NCI-H1092 (cell line): ENCODE measurements around the gene LMX1A.

ENCODE experiments used
- DNase-seq: peaks from one replicate; lab custom pipeline; 2025; lab: John Stamatoyannopoulos, UW

LMX1A gene

GRCh38 chr1:165265196-165265838 lies 91.2 kb downstream of the LMX1A start:
- no peak for DNase-seq

DNA sequence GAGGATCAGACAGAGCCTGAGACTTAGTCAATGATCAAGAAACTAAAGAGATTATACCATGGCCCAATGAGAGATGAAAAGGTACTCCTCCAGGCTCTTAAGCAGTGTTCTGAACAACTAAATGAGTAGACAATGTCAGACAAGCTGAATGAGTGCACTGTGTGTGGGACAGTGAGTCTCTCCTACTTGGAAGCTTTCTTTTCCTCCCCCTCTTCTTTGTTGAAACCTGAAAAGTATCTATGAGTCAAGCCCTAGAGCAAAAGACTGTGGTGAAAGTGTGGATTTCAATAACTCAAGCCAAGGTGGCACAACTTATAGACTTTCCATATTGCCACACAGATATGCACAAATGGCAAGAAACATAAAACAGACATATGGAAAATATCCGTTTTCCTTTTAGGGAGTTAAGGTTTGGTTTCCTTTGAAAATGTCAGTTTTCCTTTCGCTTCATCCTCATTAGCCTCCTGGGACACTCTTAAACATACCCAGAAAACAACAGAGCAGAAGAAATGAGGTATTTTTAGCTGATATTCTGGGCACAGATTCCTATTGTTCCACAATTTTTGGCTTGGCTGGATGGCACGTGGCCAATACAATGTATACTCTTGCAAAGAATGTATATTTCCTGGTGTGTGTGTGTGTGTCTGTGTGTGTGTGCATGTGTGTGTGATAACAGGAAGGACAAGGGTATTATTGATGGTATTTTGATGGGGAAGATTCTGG lies 96.6 kb downstream of the LMX1A start:
- no peak for DNase-seq

DNA sequence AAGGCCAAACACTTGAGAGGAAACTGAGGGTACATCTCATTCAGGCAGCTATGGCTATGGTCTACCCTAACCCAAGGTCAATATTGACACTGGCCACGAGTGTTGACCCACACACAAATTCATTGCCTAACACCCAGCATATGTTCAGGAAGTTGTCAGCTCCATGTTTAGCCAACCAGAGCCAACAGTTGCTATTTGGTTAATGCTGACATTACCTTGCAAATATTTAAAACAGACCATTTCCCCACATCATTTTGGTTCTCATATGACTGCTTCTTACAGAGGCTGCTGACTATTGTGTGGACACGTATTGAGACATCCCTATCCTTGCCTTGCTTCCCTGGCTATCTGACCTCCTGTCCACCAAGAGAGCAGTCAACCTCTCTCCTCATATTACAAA lies 97.3 kb downstream of the LMX1A start:
- DNase-seq = peak; percentile 36

GRCh38 chr1:165257969-165258459 lies 98.5 kb downstream of the LMX1A start:
- DNase-seq = peak; percentile 93

DNA sequence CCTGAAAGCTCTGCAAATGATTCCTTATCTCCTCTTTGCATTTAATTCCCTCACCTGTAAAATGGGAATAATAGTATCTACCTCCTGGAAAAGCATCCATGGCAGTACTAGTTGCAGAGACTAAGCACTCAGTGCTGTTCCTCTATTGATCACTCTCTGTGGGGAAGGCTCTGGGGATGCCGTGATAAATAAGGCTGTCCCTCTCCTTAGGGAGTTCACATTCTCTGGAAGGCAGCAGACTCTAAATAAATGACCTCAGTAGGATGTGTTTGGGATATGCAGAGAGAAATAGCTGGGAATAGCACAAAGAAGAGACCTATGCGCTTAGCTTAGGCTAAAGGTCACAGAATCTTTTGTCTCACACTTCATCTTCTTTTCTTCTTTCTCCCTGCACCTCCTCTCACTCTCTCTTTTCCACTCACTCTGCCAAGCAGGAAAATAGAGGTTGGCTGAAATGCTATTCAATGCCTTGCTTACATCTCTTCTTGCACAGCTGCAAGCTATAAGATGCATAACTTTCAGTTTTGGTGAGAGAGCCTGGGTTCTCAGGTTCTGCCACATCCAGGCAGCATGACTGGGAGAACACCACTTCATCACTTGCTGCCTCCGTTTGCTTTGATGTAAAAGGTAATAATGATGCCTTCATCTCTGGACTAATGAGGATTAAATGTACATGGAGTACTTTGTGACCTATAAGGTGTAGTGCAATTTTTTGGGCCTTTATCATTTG lies 101.5 kb downstream of the LMX1A start:
- no peak for DNase-seq

DNA sequence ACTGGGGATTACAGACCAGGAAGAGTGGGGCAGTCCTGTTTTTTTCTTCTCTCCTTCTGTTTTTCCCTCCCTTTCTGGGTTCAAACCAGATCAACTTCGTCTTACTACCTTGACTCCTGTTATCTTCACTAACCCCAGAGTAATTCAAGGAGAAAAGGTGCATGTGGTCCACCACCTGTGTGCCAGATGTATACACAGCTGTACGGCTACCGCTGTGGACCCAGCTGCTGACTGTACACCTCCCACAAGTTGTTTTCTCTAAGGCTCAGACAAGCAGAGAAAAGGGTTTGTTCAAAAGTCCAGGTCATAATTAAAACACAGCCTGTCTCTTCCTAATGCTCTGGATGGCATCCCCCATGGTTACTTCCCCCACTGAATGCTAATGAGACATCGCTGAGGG lies 102.1 kb downstream of the LMX1A start:
- DNase-seq = no peak

DNA sequence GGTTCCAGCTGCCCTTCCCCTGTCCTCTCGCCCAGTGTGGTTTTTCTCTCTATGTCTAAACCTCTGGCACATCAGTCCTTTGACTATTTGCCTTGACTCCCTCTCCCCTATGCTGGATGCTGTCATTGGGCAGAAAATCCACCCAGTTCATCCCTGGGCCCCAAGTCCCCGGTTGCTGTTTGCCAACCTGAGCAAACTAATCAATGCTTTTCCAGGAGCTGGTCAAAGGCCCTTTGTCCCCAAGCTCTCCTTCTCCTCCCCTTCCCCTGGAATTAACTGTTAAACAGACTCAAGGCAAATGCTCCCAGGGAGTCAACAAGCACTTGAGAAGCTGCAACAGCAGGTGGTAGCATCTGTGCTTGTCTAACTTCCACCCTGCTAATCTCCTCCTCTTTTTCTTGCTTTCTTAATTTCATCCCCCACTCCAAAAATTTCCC lies 102.7 kb downstream of the LMX1A start:
- DNase-seq = no peak

DNA sequence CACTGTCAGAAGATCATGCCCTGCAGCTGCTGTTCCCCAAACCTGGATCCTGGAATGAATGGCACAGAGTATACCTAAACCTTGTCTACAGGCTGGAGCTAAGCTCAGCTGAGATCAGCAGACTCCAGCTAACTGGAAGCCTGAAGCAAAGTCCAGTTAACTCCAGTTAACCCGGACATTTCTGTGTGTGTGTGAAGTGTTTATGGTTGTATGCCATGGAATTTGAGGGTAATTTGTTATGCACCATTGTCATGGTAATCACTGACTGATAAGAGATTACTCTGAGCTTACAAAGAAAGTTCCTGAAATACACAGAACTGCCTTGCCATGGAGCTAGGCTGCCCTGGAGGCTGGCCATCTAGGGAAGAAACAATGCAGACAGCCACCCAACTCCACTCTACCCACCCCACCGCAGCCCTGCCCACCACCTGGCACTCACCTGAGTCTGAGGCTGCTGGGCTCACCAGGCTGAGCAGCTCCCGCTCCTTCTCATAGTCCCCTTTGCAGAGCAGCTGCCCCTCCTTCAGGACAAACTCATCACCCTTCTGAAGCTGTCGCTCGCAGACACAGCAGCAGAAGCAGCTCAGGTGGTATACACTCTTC lies 107.4 kb downstream of the LMX1A start:
- DNase-seq = no peak

DNA sequence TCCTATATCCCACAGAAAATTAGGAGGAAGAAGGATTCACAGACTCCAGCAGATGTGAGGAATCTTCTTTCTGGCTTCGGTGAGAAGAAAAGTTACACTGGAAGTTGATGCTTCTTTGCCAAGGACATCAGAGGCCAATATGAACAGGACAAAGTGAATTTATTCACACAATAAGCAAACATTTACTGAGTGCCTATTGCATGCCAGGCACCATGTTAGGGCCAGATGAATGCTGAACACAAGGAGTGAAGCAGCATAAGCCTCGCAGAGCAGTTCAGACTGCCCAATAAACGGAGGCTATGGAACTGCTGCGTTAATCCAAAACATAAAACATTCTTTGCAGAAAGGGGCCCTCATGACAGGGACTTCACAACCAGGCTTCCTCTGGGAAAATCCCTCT lies 114.6 kb downstream of the LMX1A start:
- no peak for DNase-seq

GRCh38 chr1:165241321-165241720 lies 115.2 kb downstream of the LMX1A start:
- DNase-seq = no peak

- no peak for DNase-seq
Observed at GRCh38 chr1:165240492-165240891, 116.0 kb downstream of the LMX1A start.

DNA sequence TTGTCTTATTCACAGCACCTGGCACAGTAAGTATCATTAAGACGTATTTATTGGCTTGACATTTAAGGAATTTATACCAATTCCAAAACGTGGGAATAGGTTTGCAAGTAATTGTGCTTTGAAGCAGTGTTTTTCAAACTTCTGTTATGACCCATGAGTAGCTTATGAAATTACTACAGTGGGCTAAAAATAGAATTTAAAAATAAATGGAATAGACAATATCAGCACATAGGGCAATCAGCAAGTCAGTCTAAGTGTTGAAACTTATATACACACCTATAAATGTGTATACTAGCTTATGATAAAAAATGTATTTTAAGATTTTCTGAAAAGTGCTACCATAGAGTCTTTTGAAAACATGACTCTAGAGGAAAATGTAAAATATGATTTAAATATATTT lies 116.6 kb downstream of the LMX1A start:
- DNase-seq = no peak

GRCh38 chr1:165235777-165236291 lies 120.7 kb downstream of the LMX1A start:
- DNase-seq = peak; percentile 76

- DNase-seq = peak; percentile 46
Observed at GRCh38 chr1:165235155-165235776, 121.2 kb downstream of the LMX1A start.

GRCh38 chr1:165234149-165234548 lies 122.4 kb downstream of the LMX1A start:
- DNase-seq = no peak

DNA sequence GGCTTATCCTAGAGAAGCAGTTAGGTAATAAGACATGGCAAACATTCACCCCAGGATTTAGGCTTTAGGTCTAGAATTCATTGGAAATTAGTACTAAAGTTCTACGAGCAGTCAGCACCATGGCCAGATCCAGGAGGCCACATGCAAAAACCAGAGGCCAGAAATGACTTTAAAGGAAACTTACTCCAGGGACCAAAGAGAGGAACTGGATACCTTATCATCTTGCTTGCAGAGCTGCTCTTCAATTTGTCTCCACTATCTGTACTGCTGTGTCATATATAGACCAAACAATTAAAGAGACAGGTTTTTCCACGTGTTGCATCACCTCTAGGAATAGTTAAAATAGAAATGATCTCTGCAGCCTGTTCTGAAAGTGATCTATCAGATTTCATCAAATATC lies 127.8 kb downstream of the LMX1A start:
- DNase-seq = no peak

DNA sequence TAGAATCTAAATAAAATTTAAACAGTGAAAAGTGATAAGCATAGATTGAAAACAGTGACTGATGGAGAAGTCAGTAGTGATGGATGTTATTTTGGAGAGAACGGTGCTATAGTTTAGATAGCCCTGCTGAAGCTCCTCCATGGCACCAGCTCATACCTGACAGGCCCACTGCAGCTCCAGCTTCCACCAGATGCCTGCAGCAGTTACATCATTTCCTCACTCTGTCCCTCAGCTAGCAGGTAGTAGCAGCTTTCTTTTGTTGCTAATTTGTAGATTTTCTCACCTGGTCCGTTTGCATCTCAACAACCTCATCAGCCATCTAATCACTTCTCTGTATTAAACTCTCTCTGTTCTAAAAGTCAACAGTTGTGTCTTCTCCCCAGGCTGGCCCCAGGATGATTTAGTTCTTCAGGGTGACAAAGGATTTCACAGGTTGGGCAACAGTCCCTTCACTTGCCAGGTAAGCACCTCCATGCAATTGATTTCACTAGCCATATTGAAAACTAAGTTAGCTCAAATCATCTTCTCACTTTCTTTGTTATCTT lies 128.3 kb downstream of the LMX1A start:
- DNase-seq = no peak

DNA sequence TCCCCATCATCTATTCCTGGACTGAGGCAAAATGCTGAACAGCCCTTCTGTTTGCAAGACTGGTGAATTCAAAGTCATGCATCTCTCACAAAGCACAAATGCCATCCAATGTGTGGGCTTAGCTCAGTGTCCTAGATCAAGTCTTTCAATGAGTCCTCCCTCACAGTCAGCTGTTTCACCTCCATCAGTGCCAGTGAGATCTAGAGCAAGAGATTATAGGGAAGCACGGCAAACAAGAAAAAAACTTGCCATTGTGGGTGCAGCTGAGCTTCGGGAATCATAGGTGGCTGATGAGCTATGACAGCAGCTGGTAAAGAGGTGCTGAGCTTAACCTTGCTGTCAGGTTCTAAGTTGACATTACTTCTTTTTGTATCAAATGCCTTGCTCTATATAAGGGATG lies 130.2 kb downstream of the LMX1A start:
- DNase-seq = no peak

DNA sequence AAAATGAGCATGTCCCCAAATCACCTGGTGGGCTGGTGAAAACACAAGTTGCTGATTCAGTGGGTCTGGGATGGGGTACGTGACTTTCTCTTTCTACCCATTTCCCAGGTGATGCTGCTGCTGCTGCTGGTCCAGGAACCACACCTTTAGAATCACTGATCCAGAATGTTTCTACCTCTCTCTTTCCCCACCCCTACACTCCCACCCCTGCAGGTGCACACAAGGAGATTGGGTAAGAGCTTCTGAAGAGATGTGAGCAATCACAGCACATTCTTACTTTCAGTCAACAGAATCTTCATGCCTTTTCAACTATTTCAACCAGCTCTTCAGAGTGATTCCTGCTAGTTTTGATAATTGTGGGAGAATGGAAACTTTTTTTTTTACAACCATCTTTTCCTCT lies 130.9 kb downstream of the LMX1A start:
- no peak for DNase-seq

GRCh38 chr1:165225062-165225461 lies 131.5 kb downstream of the LMX1A start:
- no peak for DNase-seq

DNA sequence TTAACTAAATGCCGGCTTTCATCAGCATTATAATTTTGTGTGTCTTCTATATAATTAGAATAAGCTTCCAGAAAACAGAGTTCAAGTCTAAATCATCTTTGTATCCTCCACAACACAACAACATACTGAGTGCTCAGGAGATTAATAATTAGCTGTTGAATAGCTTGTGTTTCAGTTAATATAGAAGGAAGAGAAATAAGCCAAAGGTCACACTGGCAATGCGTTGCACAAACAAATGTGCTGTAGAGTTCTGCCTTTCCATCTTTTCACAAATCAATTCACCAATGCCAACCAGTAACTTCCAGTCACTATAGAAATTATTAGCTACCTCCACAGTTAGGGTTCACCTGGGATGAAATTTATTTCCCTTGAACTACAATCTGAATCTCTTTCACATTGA lies 132.0 kb downstream of the LMX1A start:
- no peak for DNase-seq

GRCh38 chr1:165222580-165222979 lies 133.9 kb downstream of the LMX1A start:
- no peak for DNase-seq
